Astrocyte of the hippocampus (primary cell): ENCODE measurements around the gene FLT3.
"Not testable (repeated sequence)": the region's sequence is repeated elsewhere in the genome, so short reads cannot be mapped to it uniquely, and the experiment has no call there.

ENCODE experiments used
- DNase-seq: peaks from one replicate; pipeline ENCODE4 v3.0.0; 2011; ENCODE audit warnings: low read depth, low spot score

FLT3 gene

DNA sequence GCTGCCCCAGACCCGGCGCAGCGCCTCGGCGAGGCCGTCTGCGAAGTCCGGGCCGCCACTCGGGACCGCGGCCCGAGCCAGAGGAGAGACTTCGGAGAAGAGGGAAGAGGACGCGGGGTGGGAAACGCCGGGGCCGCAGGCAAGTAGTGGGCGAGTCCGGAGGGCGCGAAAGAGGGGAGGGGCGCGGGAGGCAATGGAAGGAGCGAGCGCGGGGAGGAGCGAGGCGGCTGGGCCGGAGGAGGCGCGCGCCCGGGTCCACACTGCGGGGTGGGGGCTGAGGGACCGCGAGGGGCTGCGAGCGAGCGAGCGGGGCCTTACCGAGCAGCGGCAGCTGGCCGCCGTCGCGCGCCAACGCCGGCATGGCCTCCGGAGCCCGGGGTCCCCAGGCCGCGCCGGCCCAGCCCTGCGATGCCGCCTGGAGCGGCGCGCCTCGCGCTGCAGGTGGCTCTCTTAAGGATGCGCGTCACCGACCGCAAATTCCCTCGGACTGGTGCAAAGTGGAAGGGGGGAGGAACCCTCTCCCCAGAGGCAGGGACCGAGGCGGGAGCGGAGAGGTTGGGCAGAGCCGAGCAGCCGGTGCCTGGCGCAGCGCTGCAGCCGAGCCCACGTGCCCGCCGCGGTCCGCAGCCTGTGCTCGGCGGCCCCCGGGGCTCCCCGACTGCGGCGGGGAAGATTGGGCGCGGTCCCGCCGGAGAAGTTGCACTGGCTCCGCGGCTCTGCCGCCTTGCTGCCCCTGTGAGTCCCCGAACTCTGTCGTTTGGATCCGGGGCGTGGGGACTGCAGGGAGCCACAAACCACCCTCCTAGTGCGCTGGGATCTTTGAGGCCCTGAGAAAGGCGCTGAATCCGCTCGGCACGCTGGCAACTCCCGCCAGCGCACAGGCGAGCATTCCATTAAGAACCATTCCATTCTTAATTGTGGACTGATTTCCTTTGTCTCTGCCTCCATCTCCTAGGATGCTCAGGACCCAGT, at the start of gene FLT3:
TSS of gene FLT3 (minus strand) at position 427 of the 972 bp plus-strand sequence. CDS start at position 361, 66 bp downstream.
- peak; percentile 73 for DNase-seq

DNA sequence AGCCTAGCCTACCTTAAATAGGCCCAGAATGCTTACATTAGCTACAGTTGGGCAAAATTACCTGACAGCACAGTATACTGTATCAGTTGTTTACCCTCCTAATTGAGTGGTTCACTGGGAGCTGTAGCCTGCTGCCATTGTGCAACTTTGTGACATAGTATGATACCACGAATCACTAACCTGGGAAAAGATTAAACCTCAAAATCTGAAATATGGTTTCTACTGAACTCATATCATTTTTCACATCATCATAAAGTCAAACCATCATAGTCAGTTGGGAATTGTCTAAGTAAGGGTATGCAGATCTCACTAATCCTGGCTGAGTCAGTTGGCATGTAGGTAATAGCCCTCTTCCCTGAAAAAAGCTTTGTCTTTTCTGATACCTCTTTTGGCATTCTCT, 47.1 kb upstream of the FLT3 start:
- DNase-seq = no peak

DNA sequence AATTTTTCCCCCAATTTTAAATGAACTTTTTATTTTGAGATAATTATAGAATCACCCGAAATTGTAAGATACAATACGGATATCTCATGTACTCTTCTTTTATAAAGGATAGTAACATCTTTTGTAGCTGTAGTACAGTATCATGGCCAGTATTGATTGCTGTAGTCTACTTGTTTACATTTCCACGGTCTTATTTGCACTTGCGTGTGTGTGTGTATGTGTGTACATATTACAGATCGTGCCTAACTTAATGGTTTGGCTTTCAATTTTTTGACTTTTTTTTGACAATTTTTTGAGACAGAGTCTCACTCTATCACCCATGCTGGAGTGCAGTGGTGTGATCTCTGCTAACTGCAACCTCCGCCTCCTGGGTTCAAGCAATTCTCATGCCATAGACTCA, 44.7 kb upstream of the FLT3 start:
- DNase-seq = no peak

DNA sequence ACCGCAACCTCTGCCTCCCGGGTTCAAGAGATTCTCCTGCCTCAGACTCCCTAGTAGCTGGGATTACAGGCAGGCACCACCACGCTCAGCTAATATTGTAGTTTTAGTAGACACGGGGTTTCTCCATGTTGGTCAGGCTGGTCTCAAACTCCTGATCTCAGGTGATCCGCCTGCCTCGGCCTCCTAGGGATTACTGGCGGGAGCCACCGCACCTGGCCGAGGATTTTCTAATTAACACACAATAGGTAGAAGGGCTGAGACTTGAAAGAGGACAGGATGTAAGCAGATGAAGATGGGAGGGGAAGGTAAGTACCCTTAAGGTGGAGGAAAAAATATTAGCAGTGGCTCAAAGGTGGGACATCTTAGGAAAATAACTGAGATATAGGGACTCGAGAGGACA, 41.2 kb upstream of the FLT3 start:
- DNase-seq = not testable (repeated sequence)

DNA sequence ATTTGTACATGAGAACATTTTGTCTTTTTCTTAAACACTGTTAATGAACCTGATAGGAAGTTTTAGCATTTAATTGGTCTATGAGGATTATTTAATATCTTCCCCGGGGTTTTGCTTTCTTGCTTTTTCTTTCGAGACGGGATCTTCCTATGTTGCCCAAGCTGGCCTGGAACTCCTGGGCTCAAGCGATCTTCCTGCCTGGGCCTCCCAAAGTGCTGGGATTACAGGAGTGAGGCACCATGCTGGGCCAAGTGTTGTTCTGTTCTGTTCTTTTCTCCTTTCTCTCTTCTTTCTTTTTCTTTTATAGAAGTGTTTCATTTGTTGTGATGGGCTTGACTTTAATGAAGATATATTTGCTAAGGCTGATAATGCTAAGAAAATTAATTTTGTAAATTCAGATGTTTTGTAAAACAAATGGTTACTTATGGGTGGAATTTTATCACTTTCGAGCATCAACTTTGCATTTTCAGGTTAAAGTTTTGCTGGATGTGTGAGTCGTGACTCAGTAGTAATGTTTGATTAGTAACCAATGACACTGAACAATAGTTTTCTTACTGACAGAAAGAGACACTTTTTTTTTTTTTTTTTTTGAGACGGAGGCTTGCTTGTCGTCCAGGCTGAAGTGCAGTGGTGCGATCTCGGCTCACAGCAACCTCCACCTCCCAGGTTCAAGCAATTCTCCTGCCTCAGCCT, 40.2 kb upstream of the FLT3 start:
- DNase-seq = no peak

DNA sequence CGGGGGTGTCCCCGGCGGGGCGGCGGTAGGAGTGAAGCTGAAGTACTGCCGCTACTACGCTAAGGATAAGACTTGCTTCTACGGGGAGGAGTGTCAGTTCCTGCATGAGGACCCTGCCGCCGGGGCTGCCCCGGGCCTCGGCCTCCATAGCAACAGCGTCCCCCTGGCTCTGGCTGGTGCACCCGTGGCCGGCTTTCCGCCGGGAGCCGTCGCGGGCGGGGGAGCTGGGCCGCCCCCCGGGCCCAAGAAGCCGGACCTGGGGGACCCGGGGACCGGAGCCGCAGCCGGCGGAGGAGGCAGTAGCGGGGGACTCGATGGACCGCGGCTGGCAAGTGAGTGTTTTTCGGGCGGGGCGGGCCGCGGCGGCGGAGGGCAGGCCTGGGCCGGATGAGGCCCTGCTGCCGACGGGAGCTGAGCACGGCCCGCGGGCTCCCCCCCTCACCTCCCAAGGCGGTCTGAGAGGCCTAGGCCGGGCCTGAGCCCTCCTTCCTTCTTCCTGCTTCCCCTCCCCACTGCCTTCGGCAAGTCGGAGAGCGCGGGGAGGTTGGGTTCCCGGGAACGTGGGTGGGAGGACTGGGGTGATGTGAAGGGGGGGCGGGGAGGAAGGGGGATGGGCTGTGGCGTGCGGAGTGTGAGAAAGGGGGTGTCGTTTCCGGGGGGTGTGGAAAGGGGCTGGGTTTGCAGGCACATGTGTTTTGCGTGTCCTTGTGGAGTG, 38.5 kb upstream of the FLT3 start:
- peak; percentile 91 for DNase-seq

DNA sequence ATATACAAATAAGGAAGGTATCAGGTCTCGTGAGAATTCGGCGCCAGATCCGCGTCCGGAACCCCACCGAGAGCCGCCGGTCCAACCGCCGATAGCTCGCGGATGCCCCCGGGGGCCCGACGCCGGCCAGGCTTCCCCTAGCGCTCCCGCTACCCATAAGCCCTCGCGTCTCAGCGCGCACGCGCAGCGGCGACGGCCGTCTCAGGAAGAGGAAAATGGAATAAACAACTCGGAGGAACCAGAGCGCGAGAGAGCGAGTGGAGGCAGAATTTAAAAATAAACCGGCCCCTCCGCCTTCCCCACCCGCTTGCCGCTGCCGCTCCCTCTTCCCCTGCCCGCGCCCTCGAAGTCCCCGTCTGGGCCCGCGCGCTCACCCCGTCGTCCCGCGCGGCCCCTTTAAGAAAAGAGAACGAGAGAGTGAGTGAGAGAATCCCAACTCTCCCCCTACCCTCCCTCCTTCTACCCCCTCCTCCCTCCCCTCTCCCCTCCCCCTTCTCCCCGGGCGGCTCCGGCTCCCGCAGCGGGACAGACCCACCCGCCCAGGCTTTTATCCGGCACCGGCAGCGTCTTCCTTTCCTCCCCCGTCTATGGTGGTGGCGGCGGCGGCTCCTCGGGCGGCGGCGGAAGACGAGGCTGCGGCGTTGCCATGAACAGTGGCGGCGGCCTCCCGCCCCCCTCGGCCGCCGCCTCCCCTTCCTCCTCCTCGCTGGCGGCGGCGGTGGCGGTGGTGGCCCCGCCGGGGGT, 37.8 kb upstream of the FLT3 start, which contains the start of gene PAN3:
TSS of gene PAN3 (plus strand) at position 534 of the 744 bp plus-strand sequence. CDS start at position 647, 113 bp downstream.
- DNase-seq = peak; percentile 97

DNA sequence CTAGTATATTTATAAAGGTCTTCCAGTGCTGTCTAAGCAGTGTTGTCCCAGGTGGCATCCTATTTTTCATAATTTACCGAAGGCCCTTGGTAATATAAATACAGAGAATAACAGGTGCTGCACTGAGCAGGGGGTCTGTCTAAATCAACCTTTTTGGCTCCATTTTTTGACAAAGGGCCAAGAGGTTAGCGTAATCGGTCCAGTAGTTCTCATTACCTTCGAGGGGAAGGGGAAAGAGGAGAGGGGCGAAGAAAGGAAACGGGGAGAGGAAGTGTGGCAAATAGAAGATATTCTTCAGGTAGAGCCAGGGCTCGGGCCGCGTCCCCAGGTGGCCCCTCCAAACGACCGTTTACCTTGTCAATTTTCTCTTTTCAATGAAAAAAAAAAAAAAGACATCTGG, 37.2 kb upstream of the FLT3 start:
- no peak for DNase-seq

DNA sequence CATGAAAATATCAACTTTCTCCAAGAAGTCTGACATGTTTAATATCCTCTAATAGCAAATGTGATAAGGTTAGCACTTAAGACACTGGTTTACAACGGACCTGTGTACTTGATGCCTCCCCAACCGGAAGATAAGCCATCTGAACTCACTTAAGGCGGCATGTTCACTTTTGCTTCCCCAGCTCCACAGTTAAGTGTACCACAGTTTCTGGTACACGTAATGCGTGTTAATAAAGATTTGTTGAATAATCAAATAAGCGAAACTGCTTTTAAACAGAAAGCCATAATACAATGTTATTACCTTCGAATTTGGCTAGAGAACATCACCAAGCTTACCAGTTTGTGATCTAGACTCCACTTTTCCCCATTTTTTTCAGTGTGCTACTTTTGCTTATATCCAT, 36.5 kb upstream of the FLT3 start:
- DNase-seq = peak; percentile 4

DNA sequence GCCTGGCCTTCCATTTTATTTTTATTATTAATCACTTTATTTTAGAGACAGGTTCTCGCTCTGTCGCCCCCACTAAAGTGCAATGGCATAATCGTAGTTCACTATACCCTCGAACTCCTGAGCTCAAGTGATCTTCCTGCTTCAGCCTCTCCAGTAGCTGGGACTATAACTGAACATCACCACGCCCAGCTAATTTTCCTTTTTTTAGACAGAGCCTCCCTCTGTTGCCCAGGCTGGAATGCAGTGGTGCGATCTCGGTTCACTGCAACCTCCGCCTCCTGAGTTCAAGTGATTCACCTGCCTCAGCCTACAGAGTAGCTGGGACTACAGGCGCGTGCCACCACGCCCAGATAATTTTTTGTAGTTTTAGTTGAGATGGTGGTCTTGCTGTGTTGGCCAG, 31.3 kb upstream of the FLT3 start:
- DNase-seq = no peak

DNA sequence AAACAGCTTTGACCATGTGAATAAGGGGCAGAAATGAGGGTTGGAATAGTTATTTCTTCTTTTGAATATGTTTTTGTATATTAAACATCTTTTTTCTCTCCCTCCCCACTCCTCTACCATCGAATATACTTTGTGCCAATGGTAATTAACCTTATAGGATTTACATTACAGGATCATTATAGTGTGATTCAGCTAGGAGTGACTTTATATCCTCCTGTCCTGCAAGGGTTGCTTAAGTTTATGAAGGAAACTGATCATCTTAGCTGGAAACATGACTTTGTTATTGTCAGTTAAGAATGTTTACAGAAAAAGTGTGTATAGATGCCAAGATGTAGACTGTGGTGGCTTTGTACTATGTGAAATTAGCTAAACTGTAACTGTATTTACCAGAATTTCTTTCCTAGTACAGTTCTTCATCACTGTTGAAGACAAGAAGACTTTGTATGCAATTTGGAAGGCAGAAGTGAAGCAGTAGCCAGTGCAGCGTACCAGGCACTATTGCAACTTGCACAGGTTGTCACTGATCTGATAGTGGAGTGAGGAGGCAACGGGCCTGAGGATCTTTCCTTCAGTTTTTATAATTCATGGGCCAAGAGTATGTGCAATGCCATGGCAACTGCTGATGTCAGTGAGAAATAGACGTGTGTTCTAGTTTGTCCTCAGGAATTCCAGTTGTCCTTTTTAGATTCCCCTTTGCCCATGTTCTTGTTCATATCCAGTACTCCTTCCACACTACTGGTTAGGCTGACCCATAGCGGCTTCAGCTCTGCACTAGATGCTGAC, 29.7 kb upstream of the FLT3 start:
- no peak for DNase-seq

DNA sequence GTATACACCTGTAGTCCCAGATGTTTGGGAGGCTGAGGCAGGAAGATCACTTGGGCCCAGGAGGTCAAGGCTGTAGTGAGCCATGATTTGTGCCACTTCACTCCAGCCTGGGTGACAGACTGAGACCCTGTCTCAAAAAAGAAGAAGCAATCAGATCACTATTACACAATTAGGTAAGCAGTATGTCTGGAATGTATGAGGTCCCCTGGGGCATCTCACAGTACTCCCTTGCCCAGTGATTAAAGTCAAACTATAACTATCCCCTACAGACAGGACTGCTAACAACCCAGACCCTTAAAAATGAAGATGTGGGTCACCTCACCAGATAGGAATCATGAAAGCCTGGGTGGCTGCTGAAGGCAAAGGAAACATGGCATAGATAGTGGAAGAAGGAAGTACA, 28.6 kb upstream of the FLT3 start:
- no peak for DNase-seq

DNA sequence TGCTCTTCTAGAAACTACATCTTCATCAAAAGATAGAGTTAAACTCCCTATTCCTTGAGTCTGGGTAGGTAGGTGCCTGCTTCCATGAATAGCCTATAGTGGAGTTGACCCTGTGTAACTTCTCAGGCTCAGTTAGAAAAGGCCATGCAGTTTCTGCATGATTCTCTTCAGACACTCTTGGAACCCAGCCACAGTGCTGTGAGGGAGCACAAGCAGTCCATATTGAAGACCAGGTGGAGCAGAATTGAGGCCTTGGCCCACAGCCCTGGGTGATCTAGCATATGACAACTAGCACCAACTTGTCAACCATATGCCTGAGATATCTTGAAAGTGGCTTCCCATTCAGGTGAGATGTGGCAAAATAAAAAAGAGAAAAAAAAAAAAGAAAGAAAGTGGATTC, 27.7 kb upstream of the FLT3 start:
- DNase-seq = no peak

DNA sequence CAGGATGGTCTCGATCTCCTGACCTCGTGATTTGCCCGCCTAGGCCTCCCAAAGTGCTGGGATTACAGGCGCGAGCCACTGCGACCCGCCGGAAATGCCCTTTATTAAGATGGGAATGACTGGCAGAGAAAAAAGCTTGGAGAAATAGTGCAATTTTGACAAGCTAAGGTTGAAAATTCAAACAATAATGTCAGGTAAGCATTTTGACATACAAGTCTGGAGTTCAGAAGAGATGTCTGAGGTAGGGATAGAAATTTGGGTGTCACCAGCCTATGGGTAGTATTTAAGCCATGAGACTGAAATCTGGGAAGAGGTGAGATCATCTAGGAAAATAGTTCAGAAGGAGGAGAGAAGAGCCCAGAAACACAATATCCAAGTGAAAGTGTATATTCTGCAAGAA, 20.8 kb upstream of the FLT3 start:
- DNase-seq = no peak

DNA sequence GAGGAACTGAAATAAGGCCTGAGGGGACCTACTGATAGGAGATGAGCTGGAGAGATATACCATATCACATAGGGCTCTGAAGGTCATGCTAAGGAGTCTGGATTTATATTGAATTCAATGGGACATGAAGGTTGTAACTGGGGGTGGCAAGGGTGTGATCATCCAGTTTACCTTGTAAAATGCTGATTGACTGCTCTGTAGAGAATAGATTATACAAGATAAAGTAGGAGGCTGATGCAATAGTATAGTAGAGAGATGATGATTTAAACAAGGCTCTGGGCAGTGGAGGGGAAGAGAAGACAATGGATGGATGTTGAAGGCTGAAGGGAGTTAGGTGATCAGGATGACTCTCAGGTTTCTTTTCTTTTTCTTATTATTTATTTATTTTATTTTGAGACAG, 19.9 kb upstream of the FLT3 start:
- DNase-seq = no peak

DNA sequence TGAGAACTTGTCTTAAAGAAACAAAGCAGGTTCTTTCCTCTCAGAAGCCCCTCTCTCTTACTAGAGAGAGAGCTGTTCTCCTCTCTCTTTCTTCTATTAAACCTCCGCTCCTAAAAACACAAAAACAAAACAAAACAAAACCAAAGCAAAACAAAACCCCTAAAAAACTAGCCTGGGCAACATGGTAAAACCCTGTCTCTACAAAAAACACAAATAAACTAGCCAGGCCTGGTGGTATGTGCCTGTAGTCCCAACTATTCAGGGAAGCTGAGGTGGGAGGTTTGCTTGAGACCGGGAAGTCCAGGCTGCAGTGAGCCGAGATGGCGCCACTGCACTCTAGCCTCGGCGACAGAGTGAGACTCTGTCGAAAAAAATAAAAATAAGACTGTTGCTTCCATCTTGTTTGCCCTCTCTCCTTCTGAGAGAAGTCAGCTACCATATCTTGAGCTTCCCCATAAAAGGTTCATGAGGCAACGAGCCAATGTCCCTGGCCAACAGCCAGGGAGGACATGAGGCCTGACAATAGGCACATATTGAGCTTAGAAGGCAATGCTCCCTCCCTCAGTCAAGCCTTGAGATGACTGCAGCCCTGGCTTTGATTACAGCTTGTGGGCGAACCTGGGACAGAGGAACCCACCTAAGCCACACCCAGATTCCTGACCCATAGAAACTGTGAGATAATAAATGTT, 17.5 kb upstream of the FLT3 start:
- DNase-seq = peak; percentile 17

DNA sequence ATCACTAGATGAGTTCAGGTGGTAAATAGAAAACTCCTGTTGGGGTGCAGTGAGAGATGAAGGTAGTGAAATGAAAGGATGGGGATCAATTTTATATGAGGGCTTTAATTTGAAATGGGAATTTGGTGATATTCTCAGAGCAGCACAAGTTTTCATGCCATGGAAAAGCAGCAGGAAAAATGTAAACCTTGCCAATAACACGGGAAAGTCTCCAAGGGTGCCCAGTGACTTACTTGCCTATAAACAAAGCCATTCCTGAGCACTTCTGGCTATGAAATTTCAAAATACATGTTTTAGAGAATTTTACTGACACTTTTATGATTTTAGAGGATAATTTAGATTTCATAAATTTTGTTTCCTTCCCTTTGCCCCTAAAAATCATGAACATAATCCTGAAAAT, 16.4 kb upstream of the FLT3 start:
- DNase-seq = no peak

DNA sequence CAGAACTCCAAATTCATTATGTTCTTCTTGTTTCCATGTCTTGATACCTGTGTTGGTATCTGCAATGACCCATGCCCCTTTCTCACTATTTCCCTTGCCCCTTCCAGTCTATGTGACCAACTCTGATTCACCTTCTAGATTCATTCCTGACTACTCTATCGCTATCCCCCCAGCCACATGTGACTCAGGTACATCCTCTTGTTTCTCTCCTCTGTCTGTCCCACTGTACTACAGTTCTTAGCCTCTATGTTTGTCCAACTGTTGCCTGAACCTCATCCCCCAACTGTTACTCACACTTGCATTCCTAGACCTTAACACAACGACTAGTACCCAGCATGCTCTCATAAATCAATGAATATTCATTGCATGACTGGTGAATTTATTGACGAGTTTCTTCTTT, 10.0 kb upstream of the FLT3 start:
- DNase-seq = no peak

DNA sequence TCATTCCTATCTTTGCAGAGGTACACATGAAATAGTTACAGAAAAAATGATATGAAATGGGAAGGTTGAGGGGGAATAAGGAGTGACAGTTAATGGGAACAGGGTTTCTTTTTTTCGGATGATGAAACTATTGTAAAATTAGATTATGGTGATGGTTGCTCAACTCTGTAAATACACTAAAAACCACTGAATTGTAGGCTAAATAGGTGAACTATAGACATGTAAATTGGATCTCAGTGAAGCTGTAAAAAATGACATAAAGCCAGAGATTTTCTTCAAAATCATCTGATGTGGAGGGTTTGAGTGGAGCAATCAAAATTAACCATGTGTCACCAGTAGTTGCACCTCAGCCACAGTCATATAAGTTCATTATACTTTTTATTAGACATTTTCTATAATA, 6.6 kb upstream of the FLT3 start:
- DNase-seq = no peak

DNA sequence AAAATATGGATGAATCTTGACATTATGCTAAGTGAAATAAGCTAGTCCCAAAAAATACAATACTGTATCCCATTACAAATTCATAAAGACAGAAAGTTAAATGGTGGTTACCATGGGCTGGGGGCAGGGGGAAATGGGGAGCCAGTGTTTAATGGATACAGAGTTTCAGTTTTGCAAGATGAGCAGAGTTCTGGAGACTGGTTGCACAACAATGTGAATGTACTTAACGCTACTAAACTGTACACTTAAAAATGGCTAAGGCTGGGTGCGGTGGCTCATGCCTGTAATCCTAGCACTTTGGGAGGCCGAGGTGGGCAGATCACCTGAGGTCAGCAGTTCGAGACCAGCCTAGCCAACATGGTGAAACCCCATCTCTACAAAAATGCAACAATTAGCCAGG, 1.5 kb upstream of the FLT3 start:
- not testable (repeated sequence) for DNase-seq
